Body of pancreas (tissue), 4 donors: ENCODE measurements around the gene MEIS2. TPM values are rescaled to one million over a fixed set of nuclear protein-coding genes. Genes with fewer than 3 reads are reported as not detected.
A peak's percentile ranks its signal among the peaks of the same experiment; 100 is the strongest.

Experiments
- ATAC-seq: fragments of 150-250 bp; one replicate; pipeline ENCODE4 v1.9.1; 2016
- DNase-seq, 4 donors: peaks; one replicate each; pipeline ENCODE4 v3.0.0-alpha.2; 2019
- H3K27ac ChIP-seq, 4 donors: fragments of 200-600 bp; sonication (generic); 1 replicate in 3 of 4; 2 replicates in 1 of 4; pipeline versions ENCODE4 v1.5.1 to v1.6.1; 2016 to 2019; ENCODE audit warnings: mild to moderate bottlenecking in 1 of 4, mixed read lengths in 1 of 4, moderate library complexity in 1 of 4
- H3K27me3 ChIP-seq, 2 donors: fragments of 200-600 bp; sonication (generic); one replicate each; pipeline ENCODE4 v1.6.0; 2016; ENCODE audit warnings: mild to moderate bottlenecking in 1 of 2
- H3K36me3 ChIP-seq, 2 donors: fragments of 200-600 bp; sonication (generic); replicated peaks in 1 of 2; 2 replicates each; pipeline ENCODE4 v1.5.1; 2016; ENCODE audit warnings: low read depth in 2 of 2; ENCODE audit not compliant: insufficient read depth in 1 of 2
- H3K4me1 ChIP-seq: fragments of 200-600 bp; sonication (generic); one replicate; pipeline ENCODE4 v1.6.0; 2016
- H3K4me3 ChIP-seq, 2 donors: fragments of 200-600 bp; sonication (generic); 1 replicate in 1 of 2; 2 replicates in 1 of 2; pipeline ENCODE4 v1.5.1; 2016 to 2019
- H3K9me3 ChIP-seq, 3 donors: fragments of 200-600 bp; sonication (generic); 1 replicate in 2 of 3; 2 replicates in 1 of 3; pipeline ENCODE4 v1.5.1; 2016
- CTCF ChIP-seq, 7 experiments: fragments of 450-650 bp in 4 of 7; fragments of 200-600 bp in 3 of 7; sonication (generic) in 3 of 7; IDR thresholded peaks; one replicate each; pipeline ENCODE4 v1.5.1; 2016 to 2019; ENCODE audit warnings: antibody characterized with exemption in 7 of 7
- POLR2A ChIP-seq, 3 donors: fragments of 450-650 bp; IDR thresholded peaks; one replicate each; pipeline ENCODE4 v1.6.1; 2016; ENCODE audit warnings: antibody characterized with exemption in 3 of 3, mild to moderate bottlenecking in 2 of 3
- WGBS, 2 donors: methylation state at CpG; one replicate each; pipeline ENCODE4 v1.1.5; 2017; 5-methylcytosine and 5-hydroxymethylcytosine counted together
- intact Hi-C: fragments of 100-400 bp; cut with DNase I; formaldehyde crosslinking; loops from one replicate; pipeline ENCODE4 v1.15.1; 2023
- total RNA-seq, 2 donors: library from RNA; depleted of rRNA; stranded (reverse); fragments of >200 nt; gene quantifications; one replicate each; pipeline ENCODE4 v1.1.0, GENCODE V29; 2016

MEIS2 gene
- total RNA-seq, result 10 to 100 TPM; 11.9 to 86.0 TPM

GRCh38 chr15:37100109-37100965, at the start of gene MEIS2:
Gene MEIS2 (minus strand): TSS chr15:37100549. CDS start chr15:37099466, 1,083 bp downstream.
- Histone ChIP-seq H3K27ac (peak within 1 kb of the TSS; percentile 80 to 97 (median 92)), H3K4me1 (peaks cover 12% of the 10 kb centered on the region), H3K27me3 (no peaks in the 10 kb centered on the region), H3K4me3 (peak within 1 kb of the TSS; percentile 58 to 68), H3K9me3 (no peaks in the 10 kb centered on the region), H3K36me3 (no peaks in the 10 kb centered on the region)
- TF ChIP-seq CTCF (IDR thresholded peaks at IDR 0.05) (peak in 1 of 7 experiments; percentile 9), POLR2A (IDR thresholded peaks at IDR 0.05) (peak; percentile 72 to 93 (median 92))
- ATAC-seq (peak; percentile 70), DNase-seq (peak; percentile 90 to 93 (median 92))
- 0% methylated on average over 42 to 60 of the region's 67 CpGs for WGBS, 2 donors
- intact Hi-C loops, result no loop called here

- intact Hi-C loops, result no loop called here
- TF ChIP-seq CTCF (IDR thresholded peaks at IDR 0.05) (no peak), POLR2A (IDR thresholded peaks at IDR 0.05) (no peak)
Measured at GRCh38 chr15:37149146-37149545, 48.8 kb upstream of the MEIS2 start.

GRCh38 chr15:37148714-37149113, 48.4 kb upstream of the MEIS2 start:
- Histone ChIP-seq H3K9me3 (no peaks in the 10 kb centered on the region), H3K4me3 (no peak overlapping the region), H3K27ac (no peak overlapping the region), H3K36me3 (no peaks in the 10 kb centered on the region), H3K27me3 (no peaks in the 10 kb centered on the region), H3K4me1 (no peaks in the 10 kb centered on the region)
- no peak for ATAC-seq
- no peak for DNase-seq
- WGBS, 2 donors, result 32 to 39% methylated on average over 3 of the region's 3 CpGs
- TF ChIP-seq CTCF (IDR thresholded peaks at IDR 0.05) (no peak), POLR2A (IDR thresholded peaks at IDR 0.05) (no peak)
- intact Hi-C loops, result no loop called here

More at GRCh38 chr15:37149146-37149545, 48.8 kb upstream of the MEIS2 start:
- H3K4me1 ChIP-seq, result no peaks in the 10 kb centered on the region
- DNase-seq (no peak), ATAC-seq (no peak)
- H3K36me3 ChIP-seq, result no peaks in the 10 kb centered on the region
- H3K27ac ChIP-seq, result no peak overlapping the region
- no peaks in the 10 kb centered on the region for H3K9me3 ChIP-seq
- H3K4me3 ChIP-seq, result no peak overlapping the region
- no peaks in the 10 kb centered on the region for H3K27me3 ChIP-seq

- Histone ChIP-seq H3K4me3 (no peak overlapping the region), H3K4me1 (no peaks in the 10 kb centered on the region), H3K27ac (no peak overlapping the region), H3K36me3 (no peaks in the 10 kb centered on the region), H3K9me3 (no peaks in the 10 kb centered on the region), H3K27me3 (no peaks in the 10 kb centered on the region)
- no peak for DNase-seq
- ATAC-seq, result no peak
- intact Hi-C loops, result no loop called here
- no peak for TF ChIP-seq POLR2A (IDR thresholded peaks at IDR 0.05)
- TF ChIP-seq CTCF (IDR thresholded peaks at IDR 0.05), result no peak
Measured at GRCh38 chr15:37143351-37143750, 43.0 kb upstream of the MEIS2 start.

- intact Hi-C loops, result no loop called here
- Histone ChIP-seq H3K36me3 (no peaks in the 10 kb centered on the region), H3K27me3 (no peaks in the 10 kb centered on the region), H3K9me3 (no peaks in the 10 kb centered on the region), H3K27ac (no peak overlapping the region), H3K4me3 (no peak overlapping the region), H3K4me1 (no peaks in the 10 kb centered on the region)
- no peak for ATAC-seq
- TF ChIP-seq CTCF (IDR thresholded peaks at IDR 0.05) (no peak), POLR2A (IDR thresholded peaks at IDR 0.05) (no peak)
- DNase-seq, result no peak
Measured at GRCh38 chr15:37142371-37142770, 42.0 kb upstream of the MEIS2 start.
